ENCODE data around the gene ITGAV. TPM values are rescaled to one million over a fixed set of nuclear protein-coding genes. Genes with fewer than 3 reads are reported as not detected.
A peak's percentile ranks its signal among the peaks of the same experiment; 100 is the strongest.

The ITGAV gene
- total and polyA plus RNA-seq, 3 donors from 2014 or later: 23.5 to 93.3 (median 62.2) TPM

DNA sequence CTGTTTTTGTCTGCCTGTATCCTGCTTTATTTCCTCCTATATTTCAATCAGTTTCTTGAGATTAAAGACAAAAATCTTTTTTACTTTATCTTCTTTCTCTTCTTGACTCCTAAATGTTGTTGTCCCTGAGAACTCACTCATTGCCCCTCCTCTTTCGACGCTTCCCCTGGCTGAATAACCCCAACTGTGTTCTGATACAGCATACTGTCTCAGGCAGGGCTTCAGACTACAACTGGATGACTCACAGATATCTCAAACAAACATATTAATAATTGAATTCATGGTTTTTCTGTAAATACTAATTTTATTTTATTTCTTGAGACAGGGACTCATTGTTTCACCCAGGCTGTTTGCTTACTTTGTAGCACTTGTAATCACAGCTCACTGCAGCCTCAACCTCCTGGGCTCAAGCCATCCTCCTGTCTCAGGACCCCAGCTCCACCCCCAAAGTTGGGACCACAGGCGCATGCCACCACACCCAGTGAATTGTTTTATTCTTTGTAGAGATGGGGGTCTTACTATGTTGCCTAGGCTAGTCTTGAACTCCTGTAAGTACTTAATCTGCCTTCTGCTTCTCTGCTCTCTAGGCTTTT is 9.4 kb downstream of the ITGAV start:
- Histone ChIP-seq H3K36me3 (ENCODE audit: low read depth, missing control alignments) (no peaks in the 10 kb centered on the region), H3K27me3 (no peaks in the 10 kb centered on the region), H3K4me1 (peaks cover 20% of the 10 kb centered on the region), H3K9me3 (no peaks in the 10 kb centered on the region), H3K4me3 (no peak overlapping the region), H3K27ac (peak overlapping the region; percentile 9 to 43)
- intact Hi-C loops (cut with DNase I; ENCODE audit: low total_unique reads): no loop called here
- TF ChIP-seq CTCF (IDR thresholded peaks at IDR 0.05) (no peak), POLR2A (IDR thresholded peaks at IDR 0.05) (no peak)
- peak; percentile 56 for DNase-seq
- 71 to 88% methylated on average over 3 of the region's 3 CpGs for WGBS, 2 donors

DNA sequence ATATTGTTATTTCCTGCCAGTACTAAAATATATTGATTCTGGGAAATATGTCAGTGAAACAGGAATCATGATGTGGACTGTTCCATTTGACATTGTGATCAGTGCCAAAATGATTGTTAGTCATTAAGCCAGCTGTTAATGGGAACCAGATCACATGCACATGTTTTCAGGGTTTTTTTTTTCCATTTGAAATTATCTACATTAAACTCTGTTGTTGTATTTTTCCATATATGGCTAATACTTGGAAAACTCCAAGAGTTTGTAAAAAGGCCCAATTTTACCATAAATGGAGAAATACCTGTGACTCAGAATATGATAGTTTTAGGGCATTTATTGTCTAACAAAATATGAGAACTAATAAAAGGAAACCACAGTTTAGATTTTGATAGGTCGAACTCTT is 13.4 kb downstream of the ITGAV start:
- intact Hi-C loops (cut with DNase I; ENCODE audit: low total_unique reads): no loop called here
- no peaks in the 10 kb centered on the region for H3K36me3 ChIP-seq (ENCODE audit: low read depth, missing control alignments)
- peaks cover 3% of the 10 kb centered on the region for H3K4me1 ChIP-seq
- H3K27me3 ChIP-seq: no peaks in the 10 kb centered on the region
- no peak overlapping the region for H3K4me3 ChIP-seq
- H3K27ac ChIP-seq: no peak overlapping the region
- 89 to 95% methylated on average over 1 of the region's 1 CpG for WGBS, 2 donors
- no peaks in the 10 kb centered on the region for H3K9me3 ChIP-seq
- TF ChIP-seq POLR2A (IDR thresholded peaks at IDR 0.05) (no peak), CTCF (IDR thresholded peaks at IDR 0.05) (no peak)
- DNase-seq: no peak

- Histone ChIP-seq H3K9me3 (no peaks in the 10 kb centered on the region), H3K4me1 (no peaks in the 10 kb centered on the region), H3K36me3 (ENCODE audit: low read depth, missing control alignments) (no peaks in the 10 kb centered on the region), H3K27ac (no peak overlapping the region), H3K27me3 (no peaks in the 10 kb centered on the region), H3K4me3 (no peak overlapping the region)
- TF ChIP-seq POLR2A (IDR thresholded peaks at IDR 0.05) (no peak), CTCF (IDR thresholded peaks at IDR 0.05) (no peak)
- intact Hi-C loops (cut with DNase I; ENCODE audit: low total_unique reads): no loop called here
- WGBS, 2 donors: 75 to 82% methylated on average over 3 of the region's 3 CpGs
- no peak for DNase-seq
Measured at GRCh38 chr2:186605041-186605440, 15.2 kb downstream of the ITGAV start.

DNA sequence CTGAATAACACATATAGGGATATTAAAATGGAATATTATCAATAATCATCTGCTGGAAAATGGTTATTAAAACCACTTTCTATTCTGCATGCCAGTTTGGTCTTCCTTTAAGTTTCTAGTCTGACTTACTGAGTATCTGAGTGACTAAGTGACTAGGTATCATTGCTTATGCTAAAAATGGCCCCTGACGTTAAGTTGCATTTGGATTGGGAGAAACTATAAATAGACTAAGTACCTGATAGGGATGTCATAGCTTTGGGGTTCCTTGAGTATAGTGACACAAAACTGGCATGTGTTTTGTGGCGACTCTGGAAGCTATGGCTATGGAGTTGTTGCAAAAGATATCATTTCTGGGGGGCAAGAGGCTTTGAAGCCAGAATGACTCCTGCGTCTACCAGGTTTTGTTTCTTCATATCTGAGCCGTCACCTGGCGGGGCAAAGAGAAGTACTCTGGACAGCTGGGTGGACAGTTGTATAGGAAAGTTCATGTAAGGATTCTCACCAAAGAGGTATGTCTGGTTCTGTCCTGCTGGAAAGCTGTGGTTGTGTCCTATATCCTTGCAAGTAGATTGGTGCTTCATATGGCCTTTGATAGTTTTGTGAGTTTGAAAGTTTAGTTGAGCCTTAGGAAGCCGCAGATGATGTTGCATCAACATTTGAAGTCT is 17.9 kb downstream of the ITGAV start:
- H3K27ac ChIP-seq: no peak overlapping the region
- H3K4me1 ChIP-seq: no peaks in the 10 kb centered on the region
- H3K27me3 ChIP-seq: no peaks in the 10 kb centered on the region
- 94 to 95% methylated on average over 6 of the region's 6 CpGs for WGBS, 2 donors
- intact Hi-C loops (cut with DNase I; ENCODE audit: low total_unique reads): no loop called here
- H3K4me3 ChIP-seq: no peak overlapping the region
- DNase-seq: no peak
- no peak for TF ChIP-seq CTCF (IDR thresholded peaks at IDR 0.05)
- H3K36me3 ChIP-seq (ENCODE audit: low read depth, missing control alignments): no peaks in the 10 kb centered on the region
- no peaks in the 10 kb centered on the region for H3K9me3 ChIP-seq

GRCh38 chr2:186610785-186611184 is 20.9 kb downstream of the ITGAV start:
- Histone ChIP-seq H3K27me3 (no peaks in the 10 kb centered on the region), H3K27ac (no peak overlapping the region), H3K36me3 (ENCODE audit: low read depth, missing control alignments) (no peaks in the 10 kb centered on the region), H3K4me1 (no peaks in the 10 kb centered on the region), H3K9me3 (no peaks in the 10 kb centered on the region), H3K4me3 (no peak overlapping the region)
- WGBS, 2 donors: 68 to 80% methylated on average over 7 of the region's 7 CpGs
- DNase-seq: no peak
- TF ChIP-seq CTCF (IDR thresholded peaks at IDR 0.05) (no peak), POLR2A (IDR thresholded peaks at IDR 0.05) (no peak)
- intact Hi-C loops (cut with DNase I; ENCODE audit: low total_unique reads): no loop called here
